SU-DHL-6 (cell line): ENCODE results near the gene TMEM178B.

ENCODE experiments used
- H2AFZ ChIP-seq: fragments of 200-600 bp; sonication (generic); 2 replicates; pipeline ENCODE4 v1.6.1; 2014; ENCODE audit warnings: low read depth, mild to moderate bottlenecking, moderate library complexity, mixed read lengths, antibody characterized with exemption, low read length; ENCODE audit not compliant: severe bottlenecking
- H3F3A ChIP-seq: fragments of 200-600 bp; shearing (Covaris generic); 2 replicates; pipeline ENCODE4 v1.6.0; 2016; ENCODE audit warnings: antibody characterized with exemption, mild to moderate bottlenecking; ENCODE audit not compliant: insufficient read depth
- H3K27ac ChIP-seq: fragments of 200-600 bp; sonication (generic); 2 replicates; pipeline ENCODE4 v1.5.1; 2016; ENCODE audit warnings: low read depth, mild to moderate bottlenecking, low read length, moderate library complexity, mixed read lengths
- H3K27me3 ChIP-seq: fragments of 200-600 bp; sonication (generic), shearing (Covaris generic); 2 replicates; pipeline ENCODE4 v1.6.0; 2014; ENCODE audit warnings: mild to moderate bottlenecking, low read length
- H3K36me3 ChIP-seq: fragments of 200-600 bp; sonication (generic); 2 replicates; pipeline ENCODE4 v1.6.1; 2014; ENCODE audit warnings: mild to moderate bottlenecking, low read length, mixed read lengths
- H3K4me2 ChIP-seq: fragments of 300-600, 200-600 bp; shearing (Covaris generic), sonication (generic); 2 replicates; pipeline ENCODE4 v1.6.0; 2014; ENCODE audit warnings: low read length, low read depth, mild to moderate bottlenecking; ENCODE audit not compliant: poor library complexity, severe bottlenecking
- H3K4me3 ChIP-seq: fragments of 200-600 bp; sonication (generic); 2 replicates; pipeline ENCODE4 v1.5.1; 2014; ENCODE audit warnings: antibody characterized with exemption, low read length, mild to moderate bottlenecking, mixed read lengths; ENCODE audit not compliant: insufficient read depth, poor library complexity, severe bottlenecking
- H3K79me2 ChIP-seq: fragments of 200-600 bp; sonication (generic); 2 replicates; pipeline ENCODE4 v1.6.1; 2014; ENCODE audit warnings: mild to moderate bottlenecking, low read length, moderate library complexity; ENCODE audit not compliant: insufficient read depth
- H3K9ac ChIP-seq: fragments of 200-600 bp; sonication (generic); 2 replicates; pipeline ENCODE4 v1.7.0; 2014; ENCODE audit warnings: mild to moderate bottlenecking, low read length
- H3K9me2 ChIP-seq: fragments of 200-600 bp; sonication (generic); replicated peaks from 2 replicates; pipeline ENCODE4 v1.6.1; 2014; ENCODE audit warnings: low read length; ENCODE audit not compliant: insufficient read depth
- H3K9me3 ChIP-seq: fragments of 200-600 bp; sonication (generic); 2 replicates; pipeline ENCODE4 v1.6.1; 2014; ENCODE audit warnings: low read length, mixed read lengths; ENCODE audit not compliant: insufficient read depth
- H4K20me1 ChIP-seq: fragments of 200-600 bp; sonication (generic); 2 replicates; pipeline ENCODE4 v1.6.1; 2014; ENCODE audit warnings: low read depth, mild to moderate bottlenecking, antibody characterized with exemption, low read length, moderate library complexity, mixed read lengths
- EZH2phosphoT487 ChIP-seq: fragments of 200-600 bp; sonication (generic), shearing (Covaris generic); conservative IDR thresholded peaks from 2 replicates; pipeline ENCODE4 v1.6.1; 2018; ENCODE audit warnings: mild to moderate bottlenecking, antibody characterized with exemption, low read length, moderate library complexity, mixed read lengths
- TF ChIP-seq, protein P1 (sequence below): fragments of 200-600 bp; sonication (generic); IDR thresholded peaks from one replicate; pipeline ENCODE4 v1.5.1; 2017; ENCODE audit warnings: antibody characterized with exemption, mild to moderate bottlenecking, low read length, moderate library complexity; ENCODE audit not compliant: insufficient read depth, poor library complexity, severe bottlenecking

TMEM178B gene

DNA sequence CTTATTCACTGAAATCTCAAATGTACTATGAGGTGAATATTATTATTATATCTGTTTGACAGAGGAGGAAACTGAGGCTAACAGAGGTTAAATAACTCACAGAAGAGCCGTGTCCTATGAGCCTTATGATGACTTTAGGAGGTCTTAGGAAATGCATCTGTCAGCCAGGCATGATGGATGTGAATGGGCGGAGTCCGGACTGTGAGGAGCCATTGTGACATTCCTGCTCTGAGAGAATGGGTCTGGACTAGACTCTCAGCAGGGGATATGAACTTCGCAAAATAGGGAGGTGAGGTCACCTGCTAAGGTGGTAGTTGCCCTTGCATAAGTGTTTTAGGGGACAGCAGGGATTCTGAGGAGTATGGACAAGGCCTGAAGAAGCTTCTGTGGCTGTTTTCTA is 153.6 kb downstream of the TMEM178B start:
- Histone ChIP-seq H3F3A (no peaks in the 10 kb centered on the region), H3K9me2 (no peaks in the 10 kb centered on the region), H3K4me2 (no peak overlapping the region), H3K27ac (no peak overlapping the region), H3K4me3 (no peak overlapping the region), H3K27me3 (no peaks in the 10 kb centered on the region), H4K20me1 (no peaks in the 10 kb centered on the region), H3K79me2 (no peaks in the 10 kb centered on the region), H3K9me3 (no peaks in the 10 kb centered on the region), H3K36me3 (no peaks in the 10 kb centered on the region), H2AFZ (no peak overlapping the region), H3K9ac (no peak overlapping the region)
- TF ChIP-seq, protein P1, sequence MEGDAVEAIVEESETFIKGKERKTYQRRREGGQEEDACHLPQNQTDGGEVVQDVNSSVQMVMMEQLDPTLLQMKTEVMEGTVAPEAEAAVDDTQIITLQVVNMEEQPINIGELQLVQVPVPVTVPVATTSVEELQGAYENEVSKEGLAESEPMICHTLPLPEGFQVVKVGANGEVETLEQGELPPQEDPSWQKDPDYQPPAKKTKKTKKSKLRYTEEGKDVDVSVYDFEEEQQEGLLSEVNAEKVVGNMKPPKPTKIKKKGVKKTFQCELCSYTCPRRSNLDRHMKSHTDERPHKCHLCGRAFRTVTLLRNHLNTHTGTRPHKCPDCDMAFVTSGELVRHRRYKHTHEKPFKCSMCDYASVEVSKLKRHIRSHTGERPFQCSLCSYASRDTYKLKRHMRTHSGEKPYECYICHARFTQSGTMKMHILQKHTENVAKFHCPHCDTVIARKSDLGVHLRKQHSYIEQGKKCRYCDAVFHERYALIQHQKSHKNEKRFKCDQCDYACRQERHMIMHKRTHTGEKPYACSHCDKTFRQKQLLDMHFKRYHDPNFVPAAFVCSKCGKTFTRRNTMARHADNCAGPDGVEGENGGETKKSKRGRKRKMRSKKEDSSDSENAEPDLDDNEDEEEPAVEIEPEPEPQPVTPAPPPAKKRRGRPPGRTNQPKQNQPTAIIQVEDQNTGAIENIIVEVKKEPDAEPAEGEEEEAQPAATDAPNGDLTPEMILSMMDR: no peak
- no peak for TF ChIP-seq EZH2phosphoT487

DNA sequence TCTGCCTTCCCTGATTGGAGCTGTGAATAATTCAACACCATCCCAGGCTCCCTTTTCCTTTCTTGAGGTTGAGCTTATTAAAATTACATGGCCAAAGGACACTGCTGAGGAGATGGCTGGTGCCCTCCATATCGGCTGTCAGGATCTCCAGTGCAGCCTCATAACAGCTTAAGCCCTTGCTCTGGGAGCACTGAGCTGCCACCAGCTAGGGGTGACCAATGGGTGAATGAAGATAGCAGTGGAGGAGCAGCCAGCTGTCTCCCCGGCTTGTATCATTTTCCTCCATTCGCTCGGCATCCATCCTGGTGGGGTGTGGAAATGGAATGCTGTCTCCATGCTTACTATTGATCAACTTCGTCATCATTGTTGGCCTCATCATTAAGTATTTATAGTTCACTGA is 154.6 kb downstream of the TMEM178B start:
- no peak for TF ChIP-seq EZH2phosphoT487
- TF ChIP-seq, protein P1: no peak
- Histone ChIP-seq H3K4me3 (no peak overlapping the region), H3K9me3 (no peaks in the 10 kb centered on the region), H2AFZ (no peak overlapping the region), H3K27me3 (no peaks in the 10 kb centered on the region), H3K4me2 (no peak overlapping the region), H3K79me2 (no peaks in the 10 kb centered on the region), H3K36me3 (no peaks in the 10 kb centered on the region), H3K9me2 (no peaks in the 10 kb centered on the region), H4K20me1 (no peaks in the 10 kb centered on the region), H3K27ac (no peak overlapping the region), H3K9ac (no peak overlapping the region), H3F3A (no peaks in the 10 kb centered on the region)

DNA sequence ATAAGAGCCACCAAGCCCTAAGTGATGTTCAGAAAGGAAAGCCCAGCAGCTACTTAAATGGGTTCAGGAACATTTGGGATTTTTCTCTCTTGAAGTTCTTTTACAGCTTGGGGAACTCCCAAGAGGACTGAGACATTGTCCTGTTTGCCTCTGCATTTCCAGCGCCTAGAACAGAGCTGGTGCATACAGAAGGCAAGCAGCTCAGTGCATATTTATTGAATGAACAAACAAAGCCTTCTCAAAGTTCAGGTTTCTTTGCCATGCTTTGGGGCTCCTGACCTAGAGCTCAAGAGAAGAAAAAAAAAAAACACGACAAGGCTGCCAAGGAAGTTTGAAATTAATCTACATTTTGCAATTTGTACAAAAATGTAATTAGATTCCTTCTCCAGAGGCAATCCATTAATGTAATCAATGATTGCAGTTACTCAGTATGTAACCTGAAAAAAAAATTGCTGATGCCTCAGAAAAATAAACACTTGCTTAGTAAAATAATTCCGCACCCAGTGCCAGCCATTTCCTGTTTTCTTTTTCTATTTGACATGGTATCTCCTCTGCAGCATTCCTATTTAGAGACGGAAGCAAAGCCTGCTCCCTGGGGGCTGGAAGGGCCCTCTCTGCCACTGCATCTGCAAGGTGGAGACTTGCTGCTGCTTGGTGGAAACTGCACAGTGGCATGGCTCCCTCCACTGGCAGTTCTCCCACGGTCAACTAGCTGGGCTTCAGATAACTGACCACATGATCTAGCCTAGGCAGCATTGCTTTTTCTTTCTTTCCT is 157.3 kb downstream of the TMEM178B start:
- no peaks in the 10 kb centered on the region for H3K9me3 ChIP-seq
- no peak for TF ChIP-seq EZH2phosphoT487
- TF ChIP-seq, protein P1: no peak
- H3K79me2 ChIP-seq: no peaks in the 10 kb centered on the region
- no peaks in the 10 kb centered on the region for H3K36me3 ChIP-seq
- H3F3A ChIP-seq: no peaks in the 10 kb centered on the region
- no peak overlapping the region for H3K27ac ChIP-seq
- H3K9ac ChIP-seq: no peak overlapping the region
- H3K4me2 ChIP-seq: no peak overlapping the region
- no peaks in the 10 kb centered on the region for H3K27me3 ChIP-seq
- H2AFZ ChIP-seq: no peak overlapping the region
- no peaks in the 10 kb centered on the region for H4K20me1 ChIP-seq
- no peaks in the 10 kb centered on the region for H3K9me2 ChIP-seq
- H3K4me3 ChIP-seq: no peak overlapping the region
